HEK293 (cell line): ENCODE results near the gene ZNF426.
"Not testable (repeated sequence)": the region's sequence is repeated elsewhere in the genome, so short reads cannot be mapped to it uniquely, and the experiment has no call there.

Experiments used
- BCL11A ChIP-seq: fragments of 450-650 bp; formaldehyde crosslinking; IDR thresholded peaks from 2 replicates; pipeline ENCODE4 v1.5.1; 2016; ENCODE audit warnings: low read depth, missing biosample characterization, missing genetic modification characterization
- BCL6B ChIP-seq: fragments of 450-650 bp; formaldehyde crosslinking; IDR thresholded peaks from 2 replicates; pipeline ENCODE4 v1.5.1; 2017; ENCODE audit warnings: missing biosample characterization, missing genetic modification characterization
- CTCF ChIP-seq: fragments of 450-650 bp; formaldehyde crosslinking; IDR thresholded peaks from 2 replicates; pipeline ENCODE4 v1.5.1; 2016; ENCODE audit warnings: missing biosample characterization, missing genetic modification characterization
- GFI1B ChIP-seq: fragments of 450-650 bp; formaldehyde crosslinking; IDR thresholded peaks from 2 replicates; pipeline ENCODE4 v1.5.1; 2016; ENCODE audit warnings: missing biosample characterization, missing genetic modification characterization
- KLF16 ChIP-seq: fragments of 450-650 bp; formaldehyde crosslinking; IDR thresholded peaks from 2 replicates; pipeline ENCODE4 v1.5.1; 2017; ENCODE audit warnings: missing biosample characterization, missing genetic modification characterization
- RBAK ChIP-seq: fragments of 450-650 bp; formaldehyde crosslinking; IDR thresholded peaks from 2 replicates; pipeline ENCODE4 v1.5.1; 2016; ENCODE audit warnings: missing biosample characterization, missing genetic modification characterization
- ZBTB7A ChIP-seq: fragments of 450-650 bp; formaldehyde crosslinking; IDR thresholded peaks from 2 replicates; pipeline ENCODE4 v1.5.1; 2016; ENCODE audit warnings: low read depth, missing biosample characterization, missing genetic modification characterization
- ZNF121 ChIP-seq: fragments of 450-650 bp; formaldehyde crosslinking; IDR thresholded peaks from 2 replicates; pipeline ENCODE4 v1.5.1; 2016; ENCODE audit warnings: missing biosample characterization, missing genetic modification characterization
- ZNF266 ChIP-seq: fragments of 450-650 bp; formaldehyde crosslinking; IDR thresholded peaks from 2 replicates; pipeline ENCODE4 v1.5.1; 2016; ENCODE audit warnings: missing biosample characterization, missing genetic modification characterization, low read depth
- ZNF394 ChIP-seq: fragments of 450-650 bp; formaldehyde crosslinking; IDR thresholded peaks from 2 replicates; pipeline ENCODE4 v1.5.1; 2016; ENCODE audit warnings: missing biosample characterization, missing genetic modification characterization, mild to moderate bottlenecking, moderate library complexity, borderline replicate concordance
- ZNF776 ChIP-seq: fragments of 450-650 bp; formaldehyde crosslinking; IDR thresholded peaks from 2 replicates; pipeline ENCODE4 v1.5.0; 2017; ENCODE audit warnings: missing biosample characterization, missing genetic modification characterization, borderline replicate concordance
- ZNF791 ChIP-seq: fragments of 450-650 bp; formaldehyde crosslinking; IDR thresholded peaks from 2 replicates; pipeline ENCODE4 v1.5.1; 2016; ENCODE audit warnings: missing biosample characterization, missing genetic modification characterization
- TF ChIP-seq, protein P1 (sequence below): fragments of 450-650 bp; IDR thresholded peaks from 2 replicates; pipeline ENCODE4 v1.5.1; 2018; ENCODE audit warnings: missing biosample characterization, missing genetic modification characterization

- TF ChIP-seq CTCF (tag by site-specific recombination); GFI1B (tag by site-specific recombination); ZNF121 (tag by site-specific recombination); ZNF776 (tag by site-specific recombination); ZNF394 (tag by site-specific recombination); BCL11A (tag by site-specific recombination); RBAK; ZNF266; BCL6B (tag by site-specific recombination); ZBTB7A; ZNF791 (tag by site-specific recombination); KLF16 (tag by site-specific recombination): not testable (repeated sequence)
- TF ChIP-seq, protein P1, sequence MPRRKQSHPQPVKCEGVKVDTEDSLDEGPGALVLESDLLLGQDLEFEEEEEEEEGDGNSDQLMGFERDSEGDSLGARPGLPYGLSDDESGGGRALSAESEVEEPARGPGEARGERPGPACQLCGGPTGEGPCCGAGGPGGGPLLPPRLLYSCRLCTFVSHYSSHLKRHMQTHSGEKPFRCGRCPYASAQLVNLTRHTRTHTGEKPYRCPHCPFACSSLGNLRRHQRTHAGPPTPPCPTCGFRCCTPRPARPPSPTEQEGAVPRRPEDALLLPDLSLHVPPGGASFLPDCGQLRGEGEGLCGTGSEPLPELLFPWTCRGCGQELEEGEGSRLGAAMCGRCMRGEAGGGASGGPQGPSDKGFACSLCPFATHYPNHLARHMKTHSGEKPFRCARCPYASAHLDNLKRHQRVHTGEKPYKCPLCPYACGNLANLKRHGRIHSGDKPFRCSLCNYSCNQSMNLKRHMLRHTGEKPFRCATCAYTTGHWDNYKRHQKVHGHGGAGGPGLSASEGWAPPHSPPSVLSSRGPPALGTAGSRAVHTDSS (tag by site-specific recombination): not testable (repeated sequence)
These were observed 2.8 kb upstream of the ZNF426 start for GRCh38 chr19:9541281-9541680.
